RWPE1 (cell line): ENCODE results near the gene ZNF362.
A peak's percentile ranks its signal among the peaks of the same experiment; 100 is the strongest.

Source experiments
- CTCF ChIA-PET: fragments of 350-600 bp; sonication (Branson Sonifier 250); formaldehyde crosslinking; extraction: SDS; loops from one replicate; lab custom pipeline; 2021; lab: Yijun Ruan, JAX
- POLR2A ChIA-PET: fragments of 400-600 bp; formaldehyde crosslinking; extraction: SDS; loops from one replicate; lab custom pipeline; 2020; ENCODE audit warnings: antibody characterized with exemption; ENCODE audit not compliant: low non-redundant PET; lab: Yijun Ruan, JAX
- DNase-seq: peaks from one replicate; pipeline ENCODE4 v3.0.0; 2012; ENCODE audit warnings: low spot score
- H3K27ac ChIP-seq: fragments of 450-650 bp; 2 replicates; pipeline ENCODE4 v1.5.1; 2017
- CTCF ChIP-seq: fragments of 450-650 bp; conservative IDR thresholded peaks from 2 replicates; pipeline ENCODE4 v1.5.1; 2017; ENCODE audit warnings: low read depth, mild to moderate bottlenecking

The ZNF362 gene

GRCh38 chr1:33317946-33318345 is 61.7 kb downstream of the ZNF362 start:
- POLR2A ChIA-PET, result no interaction called here
- no peak overlapping the region for H3K27ac ChIP-seq
- DNase-seq, result no peak
- CTCF ChIA-PET, result no interaction called here
- TF ChIP-seq CTCF, result no peak

GRCh38 chr1:33319186-33319948 is 63.1 kb downstream of the ZNF362 start:
- H3K27ac ChIP-seq, result no peak overlapping the region
- TF ChIP-seq CTCF, result no peak
- no peak for DNase-seq
- CTCF ChIA-PET, result interaction anchor here (0.5 to 0.6 kb wide), 2 partner anchors 16 to 151 kb away, joined by 3 to 8 read pairs; no protein-coding TSS in a partner anchor
- POLR2A ChIA-PET, result no interaction called here

- no peak for DNase-seq
- TF ChIP-seq CTCF, result no peak
- POLR2A ChIA-PET, result no interaction called here
- H3K27ac ChIP-seq, result peak overlapping the region; percentile 20; the same call in 1 of the 2 replicates
- CTCF ChIA-PET, result interaction anchor here (0.5 to 1.0 kb wide), 5 partner anchors 8 to 892 kb away, joined by 3 to 4 read pairs (median 3); no protein-coding TSS in a partner anchor
Observed at GRCh38 chr1:33319949-33320618, 63.8 kb downstream of the ZNF362 start.

- no peak for DNase-seq
- ChIA-PET CTCF (interaction anchor here (0.5 to 1.6 kb wide), 5 partner anchors 8 to 891 kb away, joined by 3 to 4 read pairs (median 3); no protein-coding TSS in a partner anchor), POLR2A (no interaction called here)
- no peak for TF ChIP-seq CTCF
- H3K27ac ChIP-seq, result peak within 1 kb of the TSS; percentile 47
Observed at GRCh38 chr1:33320619-33321165, 64.4 kb downstream of the ZNF362 start, which contains the start of gene A3GALT2. TSS of gene A3GALT2 (minus strand) at chr1:33321098. CDS start at chr1:33321098, 0 bp downstream.

- DNase-seq, result peak; percentile 30
- POLR2A ChIA-PET, result no interaction called here
- CTCF ChIA-PET, result interaction anchor here (1.0 to 1.6 kb wide), 2 partner anchors 9 to 26 kb away, joined by 3 to 4 read pairs; no protein-coding TSS in a partner anchor
- TF ChIP-seq CTCF, result no peak
- peak overlapping the region; percentile 20; the same call in 1 of the 2 replicates for H3K27ac ChIP-seq
Observed at GRCh38 chr1:33321178-33321577, 64.9 kb downstream of the ZNF362 start.

GRCh38 chr1:33322109-33322508 is 65.8 kb downstream of the ZNF362 start:
- no peak for DNase-seq
- CTCF ChIA-PET, result interaction anchor here (1.6 kb wide), 1 partner anchor 27 kb away, joined by 4 read pairs; no protein-coding TSS in a partner anchor
- H3K27ac ChIP-seq, result peak overlapping the region; percentile 47
- POLR2A ChIA-PET, result no interaction called here
- no peak for TF ChIP-seq CTCF
